Natural killer cell (primary cell): Measurements from ENCODE around the gene BPIFA3. TPM values are rescaled to one million over a fixed set of nuclear protein-coding genes. Genes with fewer than 3 reads are reported as not detected.

Experiments
- ATAC-seq, 3 donors: fragments of 150-1000 bp in 2 of 3; fragments of 200-7000 bp in 1 of 3; cut with Tn5 transposase; 1 replicate in 1 of 3; 2 replicates in 2 of 3; pipeline ENCODE4 v1.10.0; 2021; ENCODE audit warnings: mild to moderate bottlenecking in 2 of 3, moderate library complexity in 2 of 3
- DNase-seq, 2 donors: peaks; one replicate each; pipeline versions ENCODE4 v3.0.0 to v3.0.0-alpha.2; 2013 to 2021; ENCODE audit warnings: mixed read lengths in 1 of 2
- H3K27ac ChIP-seq: one replicate; pipeline ENCODE4 v1.5.1; 2013; ENCODE audit warnings: mild to moderate bottlenecking, low read length
- H3K27me3 ChIP-seq: one replicate; pipeline ENCODE4 v1.6.1; 2013; ENCODE audit warnings: low read length; ENCODE audit not compliant: control insufficient read depth, insufficient read depth
- H3K36me3 ChIP-seq: one replicate; pipeline ENCODE4 v1.6.1; 2013; ENCODE audit warnings: low read length; ENCODE audit not compliant: control insufficient read depth, insufficient read depth
- H3K4me1 ChIP-seq: one replicate; pipeline ENCODE4 v1.6.1; 2013; ENCODE audit warnings: low read length; ENCODE audit not compliant: control insufficient read depth, insufficient read depth
- H3K4me3 ChIP-seq: one replicate; pipeline ENCODE4 v1.5.1; 2013; ENCODE audit warnings: low read length
- H3K9me3 ChIP-seq: one replicate; pipeline ENCODE4 v1.6.1; 2013; ENCODE audit warnings: low read length; ENCODE audit not compliant: control insufficient read depth, insufficient read depth
- H3K27ac Mint-ChIP-seq, 2 donors: one replicate each; pipeline ENCODE4 v1.8.0; 2022; ENCODE audit warnings: mild to moderate bottlenecking in 2 of 2, mixed read lengths in 2 of 2, moderate library complexity in 1 of 2
- H3K27me3 Mint-ChIP-seq, 2 donors: one replicate each; pipeline ENCODE4 v1.8.0; 2022; ENCODE audit warnings: low read depth in 2 of 2, mixed read lengths in 2 of 2
- H3K36me3 Mint-ChIP-seq: one replicate; pipeline ENCODE4 v1.8.0; 2022; ENCODE audit warnings: mixed read lengths
- H3K4me1 Mint-ChIP-seq, 2 donors: one replicate each; pipeline ENCODE4 v1.8.0; 2022; ENCODE audit warnings: mixed read lengths in 2 of 2
- H3K4me3 Mint-ChIP-seq: one replicate; pipeline ENCODE4 v1.8.0; 2022; ENCODE audit warnings: mild to moderate bottlenecking, moderate library complexity, mixed read lengths
- H3K9me3 Mint-ChIP-seq, 2 donors: one replicate each; pipeline ENCODE4 v1.8.0; 2022; ENCODE audit warnings: mixed read lengths in 2 of 2
- CTCF ChIP-seq: fragments of 200-600 bp; IDR thresholded peaks from one replicate; pipeline ENCODE4 v1.8.0; 2022; ENCODE audit warnings: antibody characterized with exemption
- WGBS: methylation state at CpG from one replicate; pipeline ENCODE4 v1.1.7; 2013; ENCODE audit warnings: missing lambda C conversion rate; ENCODE audit not compliant: insufficient coverage; 5-methylcytosine and 5-hydroxymethylcytosine counted together
- intact Hi-C: fragments of 100-400 bp; cut with micrococcal nuclease; formaldehyde crosslinking; loops from one replicate; pipeline ENCODE4 v1.14.2; 2022
- total RNA-seq, 4 donors: library from RNA; stranded (reverse); fragments of 120-200 nt in 1 of 4; gene quantifications; one replicate each; pipeline versions ENCODE4 v1.2.3 to v1.2.4, GENCODE V29; 2013 to 2022

BPIFA3 gene
- total RNA-seq, 3 donors from 2014 or later (not counting 1 experiment from before 2014, with no cell fraction given) = not detected

GRCh38 chr20:33192912-33193501 lies 24.1 kb upstream of the BPIFA3 start:
- Histone ChIP-seq H3K27me3 (no peaks in the 10 kb centered on the region), H3K4me1 (no peaks in the 10 kb centered on the region), H3K4me3 (no peak overlapping the region), H3K36me3 (no peaks in the 10 kb centered on the region), H3K27ac (no peak overlapping the region), H3K9me3 (no peaks in the 10 kb centered on the region)
- Mint-ChIP-seq H3K36me3 (no peaks in the 10 kb centered on the region), H3K27me3 (peaks cover 3 to 28% of the 10 kb centered on the region in 2 donors), H3K4me3 (no peak overlapping the region), H3K27ac (no peak overlapping the region), H3K9me3 (no peaks in the 10 kb centered on the region), H3K4me1 (no peaks in the 10 kb centered on the region)
- 64% methylated on average over 6 of the region's 8 CpGs for WGBS
- intact Hi-C loops = no loop called here
- ATAC-seq = no peak
- DNase-seq = no peak
- TF ChIP-seq CTCF = no peak

- Mint-ChIP-seq H3K36me3 (no peaks in the 10 kb centered on the region), H3K4me1 (no peaks in the 10 kb centered on the region), H3K9me3 (no peaks in the 10 kb centered on the region), H3K27me3 (peaks cover 16 to 31% of the 10 kb centered on the region in 2 donors), H3K4me3 (no peak overlapping the region), H3K27ac (no peak overlapping the region)
- ATAC-seq = no peak
- Histone ChIP-seq H3K9me3 (no peaks in the 10 kb centered on the region), H3K27ac (no peak overlapping the region), H3K36me3 (no peaks in the 10 kb centered on the region), H3K4me1 (no peaks in the 10 kb centered on the region), H3K4me3 (no peak overlapping the region), H3K27me3 (no peaks in the 10 kb centered on the region)
- WGBS = 72% methylated on average over 3 of the region's 3 CpGs
- no peak for TF ChIP-seq CTCF
- intact Hi-C loops = no loop called here
- no peak for DNase-seq
Observed at GRCh38 chr20:33199026-33199425, 18.1 kb upstream of the BPIFA3 start.

GRCh38 chr20:33202451-33202850 lies 14.7 kb upstream of the BPIFA3 start:
- 64% methylated on average over 2 of the region's 4 CpGs for WGBS
- no peak for DNase-seq
- peaks cover 27 to 37% of the 10 kb centered on the region in 2 donors for H3K27me3 Mint-ChIP-seq
- no peak for TF ChIP-seq CTCF
- Histone ChIP-seq H3K27ac (no peak overlapping the region), H3K9me3 (no peaks in the 10 kb centered on the region), H3K4me3 (no peak overlapping the region), H3K36me3 (no peaks in the 10 kb centered on the region), H3K4me1 (no peaks in the 10 kb centered on the region), H3K27me3 (no peaks in the 10 kb centered on the region)
- no peak overlapping the region for H3K27ac Mint-ChIP-seq
- intact Hi-C loops = no loop called here
- ATAC-seq = no peak
- no peak overlapping the region for H3K4me3 Mint-ChIP-seq
- no peaks in the 10 kb centered on the region for H3K4me1 Mint-ChIP-seq
- no peaks in the 10 kb centered on the region for H3K36me3 Mint-ChIP-seq
- no peaks in the 10 kb centered on the region for H3K9me3 Mint-ChIP-seq

- H3K27me3 ChIP-seq = no peaks in the 10 kb centered on the region
- H3K27me3 Mint-ChIP-seq = peaks cover 29 to 39% of the 10 kb centered on the region in 2 donors
- intact Hi-C loops = no loop called here
- H3K4me3 Mint-ChIP-seq = no peak overlapping the region
- no peak for TF ChIP-seq CTCF
- no peaks in the 10 kb centered on the region for H3K4me1 Mint-ChIP-seq
- H3K4me3 ChIP-seq = no peak overlapping the region
- no peak overlapping the region for H3K27ac Mint-ChIP-seq
- H3K27ac ChIP-seq = no peak overlapping the region
- H3K36me3 ChIP-seq = no peaks in the 10 kb centered on the region
- H3K36me3 Mint-ChIP-seq = no peaks in the 10 kb centered on the region
- no peaks in the 10 kb centered on the region for H3K9me3 Mint-ChIP-seq
- WGBS = 96% methylated on average over 2 of the region's 3 CpGs
- DNase-seq (no peak), ATAC-seq (no peak)
- no peaks in the 10 kb centered on the region for H3K9me3 ChIP-seq
- H3K4me1 ChIP-seq = no peaks in the 10 kb centered on the region
Observed at GRCh38 chr20:33203444-33203843, 13.7 kb upstream of the BPIFA3 start.
